ENCODE results near the gene CDK2AP2. TPM values are rescaled to one million over a fixed set of nuclear protein-coding genes. Genes with fewer than 3 reads are reported as not detected.

CDK2AP2 gene
- total RNA-seq, 1 donor from 2014 or later: 27.8 TPM

- H3K36me3 Mint-ChIP-seq (ENCODE audit: low read depth, unreplicated experiment): no peaks in the 10 kb centered on the region
- TF ChIP-seq, protein P1, sequence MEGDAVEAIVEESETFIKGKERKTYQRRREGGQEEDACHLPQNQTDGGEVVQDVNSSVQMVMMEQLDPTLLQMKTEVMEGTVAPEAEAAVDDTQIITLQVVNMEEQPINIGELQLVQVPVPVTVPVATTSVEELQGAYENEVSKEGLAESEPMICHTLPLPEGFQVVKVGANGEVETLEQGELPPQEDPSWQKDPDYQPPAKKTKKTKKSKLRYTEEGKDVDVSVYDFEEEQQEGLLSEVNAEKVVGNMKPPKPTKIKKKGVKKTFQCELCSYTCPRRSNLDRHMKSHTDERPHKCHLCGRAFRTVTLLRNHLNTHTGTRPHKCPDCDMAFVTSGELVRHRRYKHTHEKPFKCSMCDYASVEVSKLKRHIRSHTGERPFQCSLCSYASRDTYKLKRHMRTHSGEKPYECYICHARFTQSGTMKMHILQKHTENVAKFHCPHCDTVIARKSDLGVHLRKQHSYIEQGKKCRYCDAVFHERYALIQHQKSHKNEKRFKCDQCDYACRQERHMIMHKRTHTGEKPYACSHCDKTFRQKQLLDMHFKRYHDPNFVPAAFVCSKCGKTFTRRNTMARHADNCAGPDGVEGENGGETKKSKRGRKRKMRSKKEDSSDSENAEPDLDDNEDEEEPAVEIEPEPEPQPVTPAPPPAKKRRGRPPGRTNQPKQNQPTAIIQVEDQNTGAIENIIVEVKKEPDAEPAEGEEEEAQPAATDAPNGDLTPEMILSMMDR (IDR thresholded peaks at IDR 0.05; ENCODE audit: unreplicated experiment): no peak
- H3K9me3 Mint-ChIP-seq (ENCODE audit: unreplicated experiment): peaks cover 5% of the 10 kb centered on the region
- DNase-seq (ENCODE audit: low spot score): no peak
- H3K4me1 Mint-ChIP-seq (ENCODE audit: unreplicated experiment): no peaks in the 10 kb centered on the region
- H3K27me3 Mint-ChIP-seq (ENCODE audit: unreplicated experiment): peaks cover 2% of the 10 kb centered on the region
- H3K27ac Mint-ChIP-seq (ENCODE audit: unreplicated experiment): no peak overlapping the region
- no peak overlapping the region for H3K4me3 Mint-ChIP-seq (ENCODE audit: unreplicated experiment)
Observed at GRCh38 chr11:67534070-67534679, 26.2 kb upstream of the CDK2AP2 start.

GRCh38 chr11:67532889-67533288, 24.9 kb upstream of the CDK2AP2 start:
- Mint-ChIP-seq H3K4me3 (ENCODE audit: unreplicated experiment) (no peak overlapping the region), H3K9me3 (ENCODE audit: unreplicated experiment) (peaks cover 5% of the 10 kb centered on the region), H3K27ac (ENCODE audit: unreplicated experiment) (no peak overlapping the region), H3K27me3 (ENCODE audit: unreplicated experiment) (peaks cover 2% of the 10 kb centered on the region), H3K4me1 (ENCODE audit: unreplicated experiment) (no peaks in the 10 kb centered on the region), H3K36me3 (ENCODE audit: low read depth, unreplicated experiment) (no peaks in the 10 kb centered on the region)
- no peak for DNase-seq (ENCODE audit: low spot score)
- TF ChIP-seq, protein P1 (IDR thresholded peaks at IDR 0.05; ENCODE audit: unreplicated experiment): no peak

DNA sequence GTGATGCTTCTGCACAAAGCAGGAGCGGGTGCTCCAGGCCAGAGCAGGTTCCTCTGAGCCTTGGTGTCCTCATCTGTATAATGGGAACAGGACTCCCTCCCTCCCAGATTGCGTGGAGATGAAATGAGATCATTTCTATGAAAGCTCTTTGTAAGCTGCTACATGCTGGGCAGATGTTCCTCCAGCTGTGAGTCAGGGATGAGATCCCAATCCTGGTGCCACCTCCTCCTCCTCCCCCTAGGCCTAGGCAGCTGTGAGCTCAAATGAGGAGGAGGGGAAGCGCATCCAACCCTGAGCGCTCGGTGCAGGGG, 22.3 kb upstream of the CDK2AP2 start:
- peaks cover 5% of the 10 kb centered on the region for H3K9me3 Mint-ChIP-seq (ENCODE audit: unreplicated experiment)
- no peak overlapping the region for H3K4me3 Mint-ChIP-seq (ENCODE audit: unreplicated experiment)
- DNase-seq (ENCODE audit: low spot score): no peak
- no peaks in the 10 kb centered on the region for H3K4me1 Mint-ChIP-seq (ENCODE audit: unreplicated experiment)
- H3K36me3 Mint-ChIP-seq (ENCODE audit: low read depth, unreplicated experiment): no peaks in the 10 kb centered on the region
- peaks cover 7% of the 10 kb centered on the region for H3K27me3 Mint-ChIP-seq (ENCODE audit: unreplicated experiment)
- TF ChIP-seq, protein P1 (IDR thresholded peaks at IDR 0.05; ENCODE audit: unreplicated experiment): no peak
- no peak overlapping the region for H3K27ac Mint-ChIP-seq (ENCODE audit: unreplicated experiment)

DNA sequence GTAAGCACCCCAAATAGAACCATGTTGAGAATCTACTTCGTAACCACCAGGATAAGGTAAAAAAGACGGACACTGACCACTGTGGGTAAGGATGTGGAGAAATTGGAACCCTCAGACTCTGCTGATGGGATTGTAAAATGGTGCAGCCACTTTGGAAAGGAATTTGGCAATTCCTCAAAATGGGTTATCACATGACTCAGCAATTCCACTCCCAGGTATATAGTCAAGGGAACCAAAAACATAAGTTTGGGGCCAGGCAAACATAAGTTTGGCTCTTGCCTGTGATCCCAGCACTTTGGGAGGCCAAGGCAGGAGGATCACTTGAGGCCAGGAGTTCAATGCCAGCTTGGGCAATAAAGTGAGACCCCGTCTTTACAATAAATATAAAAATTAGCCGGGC, 20.4 kb upstream of the CDK2AP2 start:
- no peaks in the 10 kb centered on the region for H3K36me3 Mint-ChIP-seq (ENCODE audit: low read depth, unreplicated experiment)
- H3K4me1 Mint-ChIP-seq (ENCODE audit: unreplicated experiment): no peaks in the 10 kb centered on the region
- no peak overlapping the region for H3K4me3 Mint-ChIP-seq (ENCODE audit: unreplicated experiment)
- H3K27ac Mint-ChIP-seq (ENCODE audit: unreplicated experiment): no peak overlapping the region
- DNase-seq (ENCODE audit: low spot score): no peak
- TF ChIP-seq, protein P1 (IDR thresholded peaks at IDR 0.05; ENCODE audit: unreplicated experiment): no peak
- no peaks in the 10 kb centered on the region for H3K9me3 Mint-ChIP-seq (ENCODE audit: unreplicated experiment)
- peaks cover 12% of the 10 kb centered on the region for H3K27me3 Mint-ChIP-seq (ENCODE audit: unreplicated experiment)

- no peak for DNase-seq (ENCODE audit: low spot score)
- Mint-ChIP-seq H3K36me3 (ENCODE audit: low read depth, unreplicated experiment) (no peaks in the 10 kb centered on the region), H3K27ac (ENCODE audit: unreplicated experiment) (no peak overlapping the region), H3K9me3 (ENCODE audit: unreplicated experiment) (no peaks in the 10 kb centered on the region), H3K4me1 (ENCODE audit: unreplicated experiment) (no peaks in the 10 kb centered on the region), H3K27me3 (ENCODE audit: unreplicated experiment) (peaks cover 12% of the 10 kb centered on the region), H3K4me3 (ENCODE audit: unreplicated experiment) (no peak overlapping the region)
- TF ChIP-seq, protein P1 (IDR thresholded peaks at IDR 0.05; ENCODE audit: unreplicated experiment): no peak
Observed at GRCh38 chr11:67525275-67525976, 17.5 kb upstream of the CDK2AP2 start.

Measured in endothelial cell (in vitro differentiated cells).